GM12874 (cell line): ENCODE measurements around the gene NOTCH2.

Experiments
- CTCF ChIP-seq: IDR thresholded peaks from 2 replicates; pipeline ENCODE4 v1.5.1; 2011; ENCODE audit warnings: low read depth, mild to moderate bottlenecking, control low read depth, low read length, moderate library complexity; ENCODE audit not compliant: insufficient read depth

The NOTCH2 gene

GRCh38 chr1:119981986-119982815 lies 87.3 kb downstream of the NOTCH2 start:
- TF ChIP-seq CTCF: no peak

GRCh38 chr1:119981496-119981895 lies 88.0 kb downstream of the NOTCH2 start:
- TF ChIP-seq CTCF: no peak

- TF ChIP-seq CTCF: no peak
Measured at GRCh38 chr1:119978018-119978505, 91.4 kb downstream of the NOTCH2 start.

- TF ChIP-seq CTCF: no peak
Measured at GRCh38 chr1:119975006-119975405, 94.5 kb downstream of the NOTCH2 start.

GRCh38 chr1:119974013-119974412 lies 95.4 kb downstream of the NOTCH2 start:
- TF ChIP-seq CTCF: no peak

GRCh38 chr1:119971710-119972570 lies 97.5 kb downstream of the NOTCH2 start:
- TF ChIP-seq CTCF: no peak

GRCh38 chr1:119968601-119969000 lies 100.9 kb downstream of the NOTCH2 start:
- no peak for TF ChIP-seq CTCF
